Testis (tissue), 3 donors: ENCODE data around the gene TIGD3. TPM values are rescaled to one million over a fixed set of nuclear protein-coding genes. Genes with fewer than 3 reads are reported as not detected.
A peak's percentile ranks its signal among the peaks of the same experiment; 100 is the strongest.

Source experiments
- DNase-seq: peaks from one replicate; pipeline ENCODE4 v3.0.0-alpha.2; 2019
- H3K27ac ChIP-seq, 2 donors: fragments of 200-600 bp; sonication (generic); one replicate each; pipeline ENCODE4 v1.5.1; 2019
- H3K27me3 ChIP-seq: fragments of 200-600 bp; sonication (generic); one replicate; pipeline ENCODE4 v1.5.1; 2019
- H3K36me3 ChIP-seq: fragments of 200-600 bp; sonication (generic); one replicate; pipeline ENCODE4 v1.5.1; 2017; ENCODE audit warnings: low read depth; ENCODE audit errors: missing control alignments
- H3K4me1 ChIP-seq: fragments of 200-600 bp; sonication (generic); one replicate; pipeline ENCODE4 v1.5.1; 2019
- H3K4me3 ChIP-seq, 2 donors: fragments of 200-600 bp; sonication (generic); one replicate each; pipeline ENCODE4 v1.5.1; 2017 to 2019
- H3K9me3 ChIP-seq: fragments of 200-600 bp; sonication (generic); one replicate; pipeline ENCODE4 v1.5.1; 2017
- POLR2A ChIP-seq: fragments of 450-650 bp; IDR thresholded peaks from one replicate; pipeline ENCODE4 v1.6.1; 2017; ENCODE audit warnings: antibody characterized with exemption, mild to moderate bottlenecking, moderate library complexity
- WGBS, 2 donors: methylation state at CpG; one replicate each; pipeline ENCODE4 v1.1.5; 2018; 5-methylcytosine and 5-hydroxymethylcytosine counted together
- intact Hi-C: fragments of 100-400 bp; cut with DNase I; formaldehyde crosslinking; loops from one replicate; pipeline ENCODE4 v1.15.1; 2023; ENCODE audit warnings: low total_unique reads
- polyA plus RNA-seq: library from polyadenylated mRNA; stranded (reverse); fragments of 350-450 nt; fragmentation: Illumina TruSeq; extraction: RNeasy Lipid Tissue Mini Kit (QIAGEN cat#74804); gene quantifications from one replicate; pipeline ENCODE4 v1.2.3, GENCODE V29; 2014; ENCODE audit warnings: low read depth, low replicate concordance; ENCODE audit not compliant: insufficient read depth
- total RNA-seq, 2 donors: library from RNA; depleted of rRNA; stranded (reverse); fragments of >200 nt; gene quantifications; one replicate each; pipeline ENCODE4 v1.2.3, GENCODE V29; 2016
- TF ChIP-seq, protein P1 (sequence below), 3 experiments: fragments of 450-650 bp in 2 of 3; fragments of 200-600 bp in 1 of 3; sonication (generic) in 1 of 3; IDR thresholded peaks; one replicate each; pipeline ENCODE4 v1.5.1; 2016 to 2019; ENCODE audit warnings: antibody characterized with exemption in 3 of 3, mild to moderate bottlenecking in 2 of 3, moderate library complexity in 1 of 3

Gene TIGD3
- total and polyA plus RNA-seq, 3 donors from 2014 or later, result 5.3 to 7.6 (median 7.1) TPM

DNA sequence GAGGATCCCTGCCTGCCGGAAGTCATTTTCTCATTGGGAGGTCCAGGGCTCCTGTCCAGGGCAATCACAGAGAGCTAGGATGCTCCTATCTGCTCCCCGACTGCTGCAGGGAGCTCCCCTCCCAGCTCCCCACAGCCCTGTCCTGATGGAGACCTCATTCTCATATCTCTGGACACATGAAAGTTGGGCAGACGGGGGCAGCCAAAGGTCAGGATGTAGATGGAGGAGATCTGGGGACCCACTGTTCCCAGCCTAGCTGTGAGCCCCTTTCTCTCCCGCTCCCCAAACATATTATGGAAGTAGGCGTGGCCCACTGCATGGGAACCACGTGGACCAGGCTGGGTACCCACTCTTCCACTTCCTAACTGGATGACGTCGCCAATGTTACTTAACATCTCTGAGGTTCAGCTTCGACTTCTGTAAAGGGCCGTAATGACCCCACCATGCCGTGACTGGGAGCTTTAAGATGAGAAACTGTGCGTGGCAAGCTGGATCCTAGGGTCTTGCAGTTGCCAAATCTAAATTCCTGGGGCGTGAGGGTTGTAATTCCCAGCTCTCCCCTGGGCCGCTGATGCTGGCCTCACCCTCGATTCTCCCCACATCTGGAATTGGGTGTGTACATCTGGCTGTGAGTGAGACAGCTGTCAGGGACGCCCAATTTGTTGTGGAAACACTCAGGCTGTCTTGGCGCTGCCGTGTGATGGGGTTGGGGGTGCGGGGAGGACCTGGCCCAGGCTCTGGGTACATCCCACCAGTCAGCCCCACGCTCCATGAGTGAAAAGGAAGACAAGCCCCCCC is 38.1 kb upstream of the TIGD3 start:
- intact Hi-C loops, result loop anchor here (5.0 kb wide), 1 partner anchor 39 kb away; no protein-coding TSS in a partner anchor
- peaks cover 24% of the 10 kb centered on the region for H3K4me1 ChIP-seq

DNA sequence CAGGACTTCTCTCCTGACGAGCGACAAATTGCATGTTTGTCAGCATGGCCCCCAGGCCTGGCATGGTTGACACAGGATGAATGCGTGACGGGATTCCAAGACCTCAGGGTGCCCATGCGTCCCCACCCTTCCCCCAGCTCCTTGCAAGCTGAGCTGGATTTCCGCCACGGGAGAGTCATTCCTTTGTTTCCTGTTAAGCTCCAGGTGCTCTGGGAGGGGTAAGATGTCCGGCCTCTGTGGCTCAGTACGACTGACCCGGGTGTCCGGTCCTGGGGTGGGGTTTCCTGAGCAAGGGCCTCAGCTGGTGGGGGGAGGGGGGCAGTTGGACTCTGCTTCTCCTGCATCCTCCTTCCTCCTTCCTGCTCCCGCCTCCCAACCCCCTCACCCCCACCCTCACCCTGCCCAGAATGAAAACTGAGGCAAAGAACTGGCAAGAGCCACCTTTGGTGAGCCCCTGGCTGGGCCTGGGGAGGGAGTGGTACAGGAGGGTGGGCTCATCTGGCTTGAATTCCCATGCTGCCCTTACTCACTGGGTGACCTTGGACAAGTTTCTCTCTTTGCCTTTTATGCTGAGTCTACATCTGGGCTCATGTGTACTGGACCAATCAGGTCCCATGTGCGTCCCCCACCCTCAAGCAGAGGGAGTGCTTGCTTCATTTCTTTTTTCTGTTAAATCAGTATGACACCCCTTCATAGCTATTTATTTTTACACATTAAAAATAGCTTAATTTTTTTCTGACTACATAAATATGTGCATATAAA is 37.3 kb upstream of the TIGD3 start:
- H3K27ac ChIP-seq, result peak overlapping the region in 1 of 2 donors; percentile 31
- intact Hi-C loops, result loop anchor here (5.0 kb wide), 1 partner anchor 40 kb away; no protein-coding TSS in a partner anchor
- H3K4me3 ChIP-seq, result no peak overlapping the region
- WGBS, 2 donors, result 20 to 33% methylated on average over 12 to 13 of the region's 13 CpGs
- peaks cover 24% of the 10 kb centered on the region for H3K4me1 ChIP-seq
- H3K36me3 ChIP-seq, result no peaks in the 10 kb centered on the region
- TF ChIP-seq, protein P1, sequence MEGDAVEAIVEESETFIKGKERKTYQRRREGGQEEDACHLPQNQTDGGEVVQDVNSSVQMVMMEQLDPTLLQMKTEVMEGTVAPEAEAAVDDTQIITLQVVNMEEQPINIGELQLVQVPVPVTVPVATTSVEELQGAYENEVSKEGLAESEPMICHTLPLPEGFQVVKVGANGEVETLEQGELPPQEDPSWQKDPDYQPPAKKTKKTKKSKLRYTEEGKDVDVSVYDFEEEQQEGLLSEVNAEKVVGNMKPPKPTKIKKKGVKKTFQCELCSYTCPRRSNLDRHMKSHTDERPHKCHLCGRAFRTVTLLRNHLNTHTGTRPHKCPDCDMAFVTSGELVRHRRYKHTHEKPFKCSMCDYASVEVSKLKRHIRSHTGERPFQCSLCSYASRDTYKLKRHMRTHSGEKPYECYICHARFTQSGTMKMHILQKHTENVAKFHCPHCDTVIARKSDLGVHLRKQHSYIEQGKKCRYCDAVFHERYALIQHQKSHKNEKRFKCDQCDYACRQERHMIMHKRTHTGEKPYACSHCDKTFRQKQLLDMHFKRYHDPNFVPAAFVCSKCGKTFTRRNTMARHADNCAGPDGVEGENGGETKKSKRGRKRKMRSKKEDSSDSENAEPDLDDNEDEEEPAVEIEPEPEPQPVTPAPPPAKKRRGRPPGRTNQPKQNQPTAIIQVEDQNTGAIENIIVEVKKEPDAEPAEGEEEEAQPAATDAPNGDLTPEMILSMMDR (IDR thresholded peaks at IDR 0.05), result no peak
- no peak for TF ChIP-seq POLR2A
- peak; percentile 63 for DNase-seq
- H3K9me3 ChIP-seq, result no peaks in the 10 kb centered on the region
- H3K27me3 ChIP-seq, result no peaks in the 10 kb centered on the region

More for the DNA sequence above, 38.1 kb upstream of the TIGD3 start:
- Histone ChIP-seq H3K27me3 (no peaks in the 10 kb centered on the region), H3K9me3 (no peaks in the 10 kb centered on the region), H3K36me3 (no peaks in the 10 kb centered on the region), H3K4me3 (peak overlapping the region; percentile 69 to 95), H3K27ac (peak overlapping the region in 1 of 2 donors; percentile 31)
- 22 to 34% methylated on average over 14 to 20 of the region's 20 CpGs for WGBS, 2 donors
- DNase-seq, result peak; percentile 34
- TF ChIP-seq, protein P1 (IDR thresholded peaks at IDR 0.05), result no peak
- TF ChIP-seq POLR2A, result no peak

GRCh38 chr11:65320386-65321075 is 34.0 kb upstream of the TIGD3 start:
- no peak overlapping the region for H3K4me3 ChIP-seq
- TF ChIP-seq, protein P1 (IDR thresholded peaks at IDR 0.05), result no peak
- TF ChIP-seq POLR2A, result no peak
- intact Hi-C loops, result no loop called here
- H3K27me3 ChIP-seq, result no peaks in the 10 kb centered on the region
- no peak for DNase-seq
- WGBS, 2 donors, result 86 to 92% methylated on average over 17 to 22 of the region's 22 CpGs
- H3K36me3 ChIP-seq, result no peaks in the 10 kb centered on the region
- H3K27ac ChIP-seq, result no peak overlapping the region
- H3K4me1 ChIP-seq, result peaks cover 19% of the 10 kb centered on the region
- no peaks in the 10 kb centered on the region for H3K9me3 ChIP-seq

GRCh38 chr11:65321076-65321475 is 33.5 kb upstream of the TIGD3 start:
- WGBS, 2 donors, result 94 to 98% methylated on average over 7 to 15 of the region's 15 CpGs
- peaks cover 14% of the 10 kb centered on the region for H3K4me1 ChIP-seq
- H3K9me3 ChIP-seq, result no peaks in the 10 kb centered on the region
- TF ChIP-seq, protein P1 (IDR thresholded peaks at IDR 0.05), result no peak
- TF ChIP-seq POLR2A, result no peak
- no peaks in the 10 kb centered on the region for H3K27me3 ChIP-seq
- H3K27ac ChIP-seq, result no peak overlapping the region
- H3K36me3 ChIP-seq, result no peaks in the 10 kb centered on the region
- no peak overlapping the region for H3K4me3 ChIP-seq
- DNase-seq, result no peak
- intact Hi-C loops, result no loop called here
